MM.1S (cell line): ENCODE results near the gene MEG3.

Experiments
- DNase-seq: peaks from one replicate; pipeline ENCODE4 v3.0.0-alpha.2; 2015
- H2AFZ ChIP-seq: fragments of 300-600 bp; sonication (generic); 2 replicates; pipeline ENCODE4 v1.6.0; 2016; ENCODE audit warnings: antibody characterized with exemption, low read length
- H3F3A ChIP-seq: fragments of 300-600 bp; sonication (generic); 2 replicates; pipeline ENCODE4 v1.6.1; 2016; ENCODE audit warnings: mild to moderate bottlenecking, antibody characterized with exemption, low read length, moderate library complexity, mixed read lengths; ENCODE audit not compliant: insufficient read depth
- H3K27ac ChIP-seq: fragments of 300-600 bp; sonication (generic); 2 replicates; pipeline ENCODE4 v1.5.1; 2016; ENCODE audit warnings: mild to moderate bottlenecking, low read length
- H3K27me3 ChIP-seq: fragments of 300-600 bp; sonication (generic); replicated peaks from 2 replicates; pipeline ENCODE4 v1.6.0; 2016; ENCODE audit warnings: low read length; ENCODE audit not compliant: insufficient read depth
- H3K36me3 ChIP-seq: fragments of 300-600 bp; sonication (generic); replicated peaks from 2 replicates; pipeline ENCODE4 v1.6.1; 2016; ENCODE audit warnings: mild to moderate bottlenecking, low read length, mixed read lengths; ENCODE audit not compliant: insufficient read depth
- H3K4me1 ChIP-seq: fragments of 300-600 bp; sonication (generic); 2 replicates; pipeline ENCODE4 v1.6.1; 2016; ENCODE audit warnings: low read length, mixed read lengths
- H3K4me2 ChIP-seq: fragments of 300-600 bp; sonication (generic); 2 replicates; pipeline ENCODE4 v1.6.0; 2016; ENCODE audit warnings: low read depth, low read length
- H3K4me3 ChIP-seq: fragments of 300-600 bp; sonication (generic); 2 replicates; pipeline ENCODE4 v1.5.1; 2016; ENCODE audit warnings: low read length, mixed read lengths
- H3K79me2 ChIP-seq: fragments of 300-600 bp; sonication (generic); 2 replicates; pipeline ENCODE4 v1.6.1; 2016; ENCODE audit warnings: mixed run types, low read length, mixed read lengths
- H3K9ac ChIP-seq: fragments of 300-600 bp; sonication (generic); 2 replicates; pipeline ENCODE4 v1.6.1; 2016; ENCODE audit warnings: low read length, mixed read lengths
- H3K9me2 ChIP-seq: fragments of 300-600 bp; sonication (generic); replicated peaks from 2 replicates; pipeline ENCODE4 v1.6.1; 2016; ENCODE audit warnings: mild to moderate bottlenecking, low read length, mixed read lengths; ENCODE audit not compliant: insufficient read depth
- H3K9me3 ChIP-seq: fragments of 300-600 bp; sonication (generic); replicated peaks from 2 replicates; pipeline ENCODE4 v1.6.1; 2016; ENCODE audit warnings: mild to moderate bottlenecking, low read length, mixed read lengths; ENCODE audit not compliant: insufficient read depth
- H4K20me1 ChIP-seq: fragments of 300-600 bp; sonication (generic); 2 replicates; pipeline ENCODE4 v1.6.1; 2016; ENCODE audit warnings: mild to moderate bottlenecking, low read length, moderate library complexity, mixed read lengths; ENCODE audit not compliant: insufficient read depth
- CTCF ChIP-seq: fragments of 300-600 bp; sonication (generic); IDR thresholded peaks from 2 replicates; pipeline ENCODE4 v1.5.1; 2016; ENCODE audit warnings: antibody characterized with exemption, low read length, mixed read lengths
- EZH2 ChIP-seq: fragments of 300-600 bp; sonication (generic); optimal IDR thresholded peaks from 2 replicates; pipeline ENCODE3; 2017; ENCODE audit warnings: low read depth, mild to moderate bottlenecking, antibody characterized with exemption, low read length, mixed read lengths
- EZH2phosphoT487 ChIP-seq: fragments of 300-600 bp; sonication (generic); IDR thresholded peaks from 2 replicates; pipeline ENCODE4 v1.6.1; 2018; ENCODE audit warnings: antibody characterized with exemption, low read length

The MEG3 gene

GRCh38 chr14:100828031-100828769, 2.3 kb downstream of the MEG3 start:
- H4K20me1 ChIP-seq, result no peaks in the 10 kb centered on the region
- no peak overlapping the region for H3K4me3 ChIP-seq
- no peak for TF ChIP-seq CTCF
- no peak for TF ChIP-seq EZH2
- no peak for TF ChIP-seq EZH2phosphoT487
- peaks cover 13% of the 10 kb centered on the region for H3K27me3 ChIP-seq
- H3K9ac ChIP-seq, result no peak overlapping the region
- H3K36me3 ChIP-seq, result no peaks in the 10 kb centered on the region
- no peaks in the 10 kb centered on the region for H3K9me3 ChIP-seq
- no peak overlapping the region for H2AFZ ChIP-seq
- no peak overlapping the region for H3K4me2 ChIP-seq
- H3K79me2 ChIP-seq, result no peaks in the 10 kb centered on the region
- H3F3A ChIP-seq, result no peaks in the 10 kb centered on the region
- H3K4me1 ChIP-seq, result no peaks in the 10 kb centered on the region
- no peaks in the 10 kb centered on the region for H3K9me2 ChIP-seq
- no peak for DNase-seq
- no peak overlapping the region for H3K27ac ChIP-seq

- H3K27ac ChIP-seq, result no peak overlapping the region
- DNase-seq, result no peak
Observed at GRCh38 chr14:100830681-100831080, 4.8 kb downstream of the MEG3 start.

GRCh38 chr14:100832311-100832960, 6.5 kb downstream of the MEG3 start:
- no peak overlapping the region for H3K4me3 ChIP-seq
- no peaks in the 10 kb centered on the region for H3K79me2 ChIP-seq
- H3F3A ChIP-seq, result no peaks in the 10 kb centered on the region
- TF ChIP-seq CTCF (no peak), EZH2phosphoT487 (no peak), EZH2 (no peak)
- no peak for DNase-seq
- no peak overlapping the region for H3K9ac ChIP-seq
- H3K27me3 ChIP-seq, result peaks cover 35% of the 10 kb centered on the region; the same call in 1 of the 2 replicates
- H3K9me3 ChIP-seq, result no peaks in the 10 kb centered on the region
- H3K4me2 ChIP-seq, result no peak overlapping the region
- H4K20me1 ChIP-seq, result no peaks in the 10 kb centered on the region
- no peaks in the 10 kb centered on the region for H3K4me1 ChIP-seq
- no peak overlapping the region for H3K27ac ChIP-seq
- no peaks in the 10 kb centered on the region for H3K36me3 ChIP-seq
- H2AFZ ChIP-seq, result no peak overlapping the region
- H3K9me2 ChIP-seq, result no peaks in the 10 kb centered on the region

More at GRCh38 chr14:100830681-100831080, 4.8 kb downstream of the MEG3 start:
- Histone ChIP-seq H3F3A (no peaks in the 10 kb centered on the region), H3K4me2 (no peak overlapping the region), H3K4me1 (no peaks in the 10 kb centered on the region), H3K9me3 (no peaks in the 10 kb centered on the region), H3K36me3 (no peaks in the 10 kb centered on the region), H3K27me3 (peaks cover 20% of the 10 kb centered on the region; the same call in 1 of the 2 replicates), H3K79me2 (no peaks in the 10 kb centered on the region), H4K20me1 (no peaks in the 10 kb centered on the region), H3K9ac (no peak overlapping the region), H3K4me3 (no peak overlapping the region), H2AFZ (no peak overlapping the region), H3K9me2 (no peaks in the 10 kb centered on the region)
- no peak for TF ChIP-seq EZH2phosphoT487
- no peak for TF ChIP-seq EZH2
- no peak for TF ChIP-seq CTCF
